Bone marrow (tissue), 2 donors: Measurements from ENCODE around the gene GATA6.

Experiments used
- DNase-seq, 2 donors: peaks; one replicate each; lab custom pipeline; 2025; lab: John Stamatoyannopoulos, UW

The GATA6 gene

DNA sequence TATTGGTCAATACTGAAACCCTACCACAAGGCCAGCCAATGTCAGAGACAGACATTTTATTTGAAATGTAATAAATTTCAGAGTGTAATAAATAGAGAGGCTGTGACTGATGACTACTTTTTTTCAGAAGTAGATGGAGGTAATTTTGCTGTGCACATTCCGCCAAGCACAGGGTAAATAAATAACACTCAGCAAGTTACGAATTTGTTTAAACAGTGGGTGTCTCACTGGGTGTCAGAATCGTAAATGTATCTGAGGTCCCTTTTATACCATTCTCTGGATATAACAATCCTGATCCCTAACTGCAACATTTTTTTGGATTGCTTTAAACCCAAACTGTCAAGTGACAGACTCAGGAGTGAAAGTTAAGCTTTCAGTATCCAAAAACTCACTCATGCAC is 74.1 kb downstream of the GATA6 start:
- no peak for DNase-seq

DNA sequence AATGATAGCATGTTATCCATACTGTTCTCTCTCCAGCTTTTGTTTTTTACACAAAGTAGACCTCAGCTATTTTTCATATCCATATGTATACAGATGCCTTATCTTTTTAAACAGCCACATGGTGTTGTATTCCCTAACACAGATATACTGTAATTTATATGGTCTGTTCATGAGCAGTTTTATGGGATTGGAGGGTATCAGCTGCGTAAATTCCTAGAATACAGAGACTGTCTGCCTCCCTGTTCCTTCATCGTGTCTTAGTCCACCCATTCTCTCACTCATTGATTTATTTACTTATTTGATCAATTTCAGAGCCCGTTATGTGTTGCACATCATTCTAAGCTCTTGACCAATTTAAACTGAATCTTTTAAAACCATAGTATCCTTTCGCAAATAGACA is 80.6 kb downstream of the GATA6 start:
- DNase-seq: no peak

DNA sequence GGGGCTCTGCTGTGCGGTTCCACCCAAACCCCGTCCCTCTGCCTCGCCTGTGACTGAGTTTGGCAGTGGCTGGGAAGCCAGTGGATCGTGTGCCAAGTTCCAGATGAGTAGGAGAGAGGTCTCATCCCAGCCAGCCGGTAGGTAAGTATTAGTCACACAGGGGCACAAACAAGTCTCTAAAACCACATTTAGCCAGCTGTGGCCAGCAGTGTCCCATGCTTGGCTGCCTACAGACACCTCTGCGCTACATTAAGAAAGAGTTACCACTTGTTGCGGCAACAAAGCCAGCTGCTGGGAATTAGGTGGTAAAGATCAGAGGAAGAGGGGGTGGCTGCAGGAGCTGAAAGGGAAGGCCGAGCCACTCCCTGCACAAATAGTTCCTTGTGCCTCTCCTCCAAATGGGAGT is 81.2 kb downstream of the GATA6 start:
- DNase-seq: no peak
